HFFc6 (cell line): ENCODE results near the gene SLC37A4. TPM values are rescaled to one million over a fixed set of nuclear protein-coding genes. Genes with fewer than 3 reads are reported as not detected.
"Not testable (repeated sequence)": the region's sequence is repeated elsewhere in the genome, so short reads cannot be mapped to it uniquely, and the experiment has no call there.

Experiments used
- DNase-seq: peaks from one replicate; pipeline ENCODE4 v3.0.0-alpha.2; 2018
- H3K27ac Mint-ChIP-seq: 2 replicates; pipeline ENCODE4 v1.8.0; 2020; ENCODE audit warnings: mild to moderate bottlenecking, mixed read lengths
- H3K27me3 Mint-ChIP-seq: 2 replicates; pipeline ENCODE4 v1.8.0; 2021; ENCODE audit warnings: mild to moderate bottlenecking, moderate library complexity, mixed read lengths; ENCODE audit not compliant: insufficient read depth
- H3K36me3 Mint-ChIP-seq: 2 replicates; pipeline ENCODE4 v1.8.0; 2021; ENCODE audit warnings: low read depth, mixed read lengths
- H3K4me1 Mint-ChIP-seq: 2 replicates; pipeline ENCODE4 v1.8.0; 2020; ENCODE audit warnings: low read depth, mixed read lengths
- H3K4me3 Mint-ChIP-seq: 2 replicates; pipeline ENCODE4 v1.8.0; 2020; ENCODE audit warnings: mild to moderate bottlenecking, moderate library complexity, mixed read lengths
- H3K9me3 Mint-ChIP-seq: 2 replicates; pipeline ENCODE4 v1.8.0; 2020; ENCODE audit warnings: mild to moderate bottlenecking, mixed read lengths
- total RNA-seq, 6 experiments: library from RNA; stranded (reverse); fragmentation: NEBNext Ultra II Directional; extraction: Animal tissue kit (Norgen Biotek cat#: 25700); gene quantifications; 2 replicates in 1 of 6; 3 replicates in 5 of 6; pipeline ENCODE4 v1.2.3, GENCODE V29; 2021
- TF ChIP-seq, protein P1 (sequence below): fragments of 200-600 bp; sonication (generic); IDR thresholded peaks from 2 replicates; pipeline ENCODE4 v1.5.0; 2021; ENCODE audit warnings: antibody characterized with exemption, mild to moderate bottlenecking

The SLC37A4 gene
- total RNA-seq, 6 experiments from 2014 or later: 7.1 to 12.0 (median 10.3) TPM

DNA sequence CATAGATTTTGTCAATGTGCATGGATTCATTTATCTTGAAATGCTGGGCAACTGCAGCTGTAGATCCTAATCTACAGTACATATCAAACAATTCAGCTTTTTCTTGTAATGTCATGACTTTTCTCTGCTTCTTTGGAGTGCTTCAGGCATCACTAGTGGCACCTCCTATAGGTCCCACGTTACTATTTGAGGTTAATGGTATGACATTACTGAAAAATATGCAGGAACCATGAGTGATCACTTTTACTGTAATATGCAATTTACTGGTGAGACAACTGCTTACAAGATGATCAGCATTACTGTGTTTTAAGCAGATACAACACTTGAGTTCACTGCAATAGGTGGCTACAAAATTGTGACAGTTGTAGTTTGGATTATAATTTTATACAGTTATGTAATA is 29.8 kb downstream of the SLC37A4 start:
- H3K27me3 Mint-ChIP-seq: no peaks in the 10 kb centered on the region; the same call in 1 of the 2 replicates
- H3K36me3 Mint-ChIP-seq: peaks cover 33% of the 10 kb centered on the region
- DNase-seq: peak; percentile 83
- peak overlapping the region; percentile 90 for H3K4me3 Mint-ChIP-seq
- H3K27ac Mint-ChIP-seq: peak overlapping the region; percentile 90
- no peaks in the 10 kb centered on the region for H3K9me3 Mint-ChIP-seq
- TF ChIP-seq, protein P1, sequence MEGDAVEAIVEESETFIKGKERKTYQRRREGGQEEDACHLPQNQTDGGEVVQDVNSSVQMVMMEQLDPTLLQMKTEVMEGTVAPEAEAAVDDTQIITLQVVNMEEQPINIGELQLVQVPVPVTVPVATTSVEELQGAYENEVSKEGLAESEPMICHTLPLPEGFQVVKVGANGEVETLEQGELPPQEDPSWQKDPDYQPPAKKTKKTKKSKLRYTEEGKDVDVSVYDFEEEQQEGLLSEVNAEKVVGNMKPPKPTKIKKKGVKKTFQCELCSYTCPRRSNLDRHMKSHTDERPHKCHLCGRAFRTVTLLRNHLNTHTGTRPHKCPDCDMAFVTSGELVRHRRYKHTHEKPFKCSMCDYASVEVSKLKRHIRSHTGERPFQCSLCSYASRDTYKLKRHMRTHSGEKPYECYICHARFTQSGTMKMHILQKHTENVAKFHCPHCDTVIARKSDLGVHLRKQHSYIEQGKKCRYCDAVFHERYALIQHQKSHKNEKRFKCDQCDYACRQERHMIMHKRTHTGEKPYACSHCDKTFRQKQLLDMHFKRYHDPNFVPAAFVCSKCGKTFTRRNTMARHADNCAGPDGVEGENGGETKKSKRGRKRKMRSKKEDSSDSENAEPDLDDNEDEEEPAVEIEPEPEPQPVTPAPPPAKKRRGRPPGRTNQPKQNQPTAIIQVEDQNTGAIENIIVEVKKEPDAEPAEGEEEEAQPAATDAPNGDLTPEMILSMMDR: peak; percentile 16; the same call in 1 of the 2 replicates
- H3K4me1 Mint-ChIP-seq: peaks cover 43% of the 10 kb centered on the region

DNA sequence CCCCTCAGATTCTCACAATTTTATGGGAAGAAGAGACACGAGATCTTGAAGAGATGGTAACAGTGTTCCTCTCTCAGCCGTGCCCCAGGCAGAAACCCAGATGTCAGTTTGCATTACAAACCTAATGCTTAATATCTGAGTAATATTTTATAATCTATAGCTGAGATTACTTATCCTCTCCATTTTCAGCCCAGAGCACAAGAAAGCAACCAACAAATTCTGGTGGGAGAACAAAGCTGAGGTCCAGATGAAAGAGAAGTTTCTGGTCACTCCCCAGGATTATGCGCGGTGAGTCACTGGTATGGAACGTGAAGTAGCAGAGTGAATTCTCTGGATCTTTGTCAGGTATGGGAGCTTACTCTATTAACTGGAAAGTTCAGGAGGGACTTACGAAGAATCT is 31.9 kb downstream of the SLC37A4 start:
- peak; percentile 81 for DNase-seq
- Mint-ChIP-seq H3K27ac (peak overlapping the region; percentile 88), H3K9me3 (no peaks in the 10 kb centered on the region), H3K4me3 (peak overlapping the region; percentile 90), H3K27me3 (no peaks in the 10 kb centered on the region; the same call in 1 of the 2 replicates), H3K4me1 (peaks cover 43% of the 10 kb centered on the region), H3K36me3 (peaks cover 31% of the 10 kb centered on the region)
- TF ChIP-seq, protein P1: no peak

DNA sequence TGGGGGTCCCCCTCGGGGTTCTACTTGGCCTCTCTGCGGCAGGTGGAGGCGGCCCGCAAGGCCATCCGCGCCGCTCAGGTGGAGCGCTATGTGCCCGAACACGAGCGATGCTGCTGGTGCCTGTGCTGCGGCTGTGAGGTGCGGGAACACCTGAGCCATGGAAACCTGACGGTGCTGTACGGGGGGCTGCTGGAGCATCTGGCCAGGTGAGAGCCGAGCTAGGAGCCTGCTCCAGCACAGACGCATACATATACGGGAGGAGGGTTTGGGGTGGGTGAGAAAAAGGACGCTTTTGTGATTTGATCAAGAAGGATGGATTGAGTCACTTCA is 32.3 kb downstream of the SLC37A4 start:
- DNase-seq: no peak
- peak overlapping the region; percentile 88 for H3K27ac Mint-ChIP-seq
- H3K36me3 Mint-ChIP-seq: peaks cover 29% of the 10 kb centered on the region
- H3K4me1 Mint-ChIP-seq: peaks cover 43% of the 10 kb centered on the region
- H3K27me3 Mint-ChIP-seq: no peaks in the 10 kb centered on the region; the same call in 1 of the 2 replicates
- peak overlapping the region; percentile 90 for H3K4me3 Mint-ChIP-seq
- TF ChIP-seq, protein P1: no peak
- H3K9me3 Mint-ChIP-seq: no peaks in the 10 kb centered on the region

DNA sequence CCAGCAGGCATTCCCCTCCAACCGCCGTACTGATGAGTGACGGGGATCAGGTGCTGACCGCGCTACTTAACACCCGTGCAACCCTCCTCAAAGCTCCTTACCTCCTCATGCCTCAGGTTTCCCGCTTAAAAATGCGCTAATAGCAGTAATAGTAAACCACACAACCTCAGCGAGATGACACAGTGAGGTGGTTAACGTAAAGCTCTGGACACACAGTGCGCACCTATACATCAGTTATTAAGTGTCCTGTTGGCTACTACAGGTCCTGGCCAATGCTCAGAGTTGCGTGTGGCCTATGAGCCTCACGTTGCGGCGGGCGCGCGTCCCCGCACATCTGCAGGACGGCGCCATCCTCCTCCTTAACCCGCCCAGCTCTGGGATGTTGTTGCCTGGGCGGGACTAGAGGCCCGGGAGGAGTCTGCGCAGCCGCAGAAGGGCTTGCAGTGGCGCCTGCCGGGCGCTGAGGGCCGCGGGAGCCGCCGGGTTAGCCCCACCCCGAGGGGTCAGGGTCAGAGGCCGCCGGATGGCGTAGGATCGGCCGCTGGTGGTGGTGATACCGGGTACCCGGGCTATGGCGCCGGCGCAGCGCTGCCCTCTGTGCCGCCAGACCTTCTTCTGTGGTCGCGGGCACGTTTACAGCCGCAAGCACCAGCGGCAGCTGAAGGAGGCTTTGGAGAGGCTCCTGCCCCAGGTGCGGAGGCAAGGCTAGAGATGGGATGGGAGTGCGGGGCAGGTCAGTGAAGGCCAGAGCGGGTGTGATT is 32.9 kb downstream of the SLC37A4 start, which contains the start of gene CENATAC:
CENATAC (plus strand) TSS at position 512 of the 761 bp plus-strand sequence; CDS start at position 572, 60 bp downstream.
- Mint-ChIP-seq H3K27ac (peak within 1 kb of the TSS; percentile 88), H3K9me3 (no peaks in the 10 kb centered on the region), H3K4me3 (peak within 1 kb of the TSS; percentile 90), H3K36me3 (peaks cover 24% of the 10 kb centered on the region), H3K27me3 (no peaks in the 10 kb centered on the region; the same call in 1 of the 2 replicates), H3K4me1 (peaks cover 43% of the 10 kb centered on the region)
- TF ChIP-seq, protein P1: peak; percentile 7; the same call in 1 of the 2 replicates
- DNase-seq: peak; percentile 78

DNA sequence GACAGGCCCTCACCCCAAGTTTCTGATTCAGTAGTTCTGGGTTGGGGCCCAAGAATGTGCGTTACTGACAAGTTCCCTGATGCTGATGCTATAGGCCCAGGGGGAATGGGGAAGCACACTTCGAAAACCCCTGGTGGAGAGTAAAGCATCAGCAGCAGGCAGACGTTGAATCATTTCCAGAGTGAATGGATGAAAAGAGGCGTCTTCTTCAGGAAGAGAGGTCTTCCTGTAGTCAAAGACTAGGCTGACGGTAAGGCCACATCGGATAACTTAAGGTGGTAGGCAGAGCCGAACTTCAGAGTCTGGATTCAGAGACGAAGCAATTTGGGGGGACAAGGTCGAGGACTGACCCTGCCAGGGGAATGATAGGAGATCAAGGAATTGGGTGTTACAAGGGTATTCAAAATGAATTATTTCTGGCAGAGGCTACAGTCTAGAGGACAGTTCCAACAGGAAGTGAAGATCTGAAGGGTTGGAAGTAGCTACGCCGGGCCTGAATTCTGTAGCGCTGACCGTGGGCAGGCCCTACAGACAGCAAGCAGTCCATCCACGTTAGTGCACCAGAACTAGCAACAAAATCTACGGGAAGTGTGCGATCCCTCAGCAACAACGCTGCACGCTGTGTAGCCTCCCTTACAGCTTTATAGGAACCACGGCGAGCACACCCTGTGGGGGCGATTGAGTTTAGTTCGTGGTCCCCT is 33.6 kb downstream of the SLC37A4 start:
- H3K4me1 Mint-ChIP-seq: peaks cover 43% of the 10 kb centered on the region
- H3K27me3 Mint-ChIP-seq: no peaks in the 10 kb centered on the region; the same call in 1 of the 2 replicates
- peaks cover 23% of the 10 kb centered on the region for H3K36me3 Mint-ChIP-seq
- no peak for DNase-seq
- H3K4me3 Mint-ChIP-seq: peak overlapping the region; percentile 90
- TF ChIP-seq, protein P1: peak; percentile 57
- H3K27ac Mint-ChIP-seq: peak overlapping the region; percentile 88
- no peaks in the 10 kb centered on the region for H3K9me3 Mint-ChIP-seq

DNA sequence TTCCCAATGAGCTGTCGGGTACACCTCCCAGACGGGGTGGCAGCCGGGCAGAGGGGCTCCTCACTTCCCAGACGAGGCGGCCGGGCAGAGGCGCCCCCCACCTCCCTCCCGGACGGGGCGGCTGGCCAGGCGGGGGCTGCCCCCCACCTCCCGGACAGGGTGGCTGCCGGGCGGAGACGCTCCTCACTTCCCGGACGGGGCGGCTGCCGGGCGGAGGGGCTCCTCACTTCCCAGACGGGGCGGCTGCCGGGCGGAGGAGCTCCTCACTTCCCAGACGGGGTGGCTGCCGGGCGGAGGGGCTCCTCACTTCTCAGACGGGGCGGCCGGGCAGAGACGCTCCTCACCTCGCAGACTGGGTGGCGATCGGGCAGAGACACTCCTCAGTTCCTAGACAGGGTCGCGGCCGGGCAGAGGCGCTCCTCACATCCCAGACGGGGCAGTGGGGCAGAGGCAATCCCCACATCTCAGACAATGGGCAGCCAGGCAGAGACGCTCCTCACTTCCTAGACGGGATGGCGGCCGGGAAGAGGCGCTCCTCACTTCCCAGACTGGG is 39.1 kb downstream of the SLC37A4 start:
- H3K27ac Mint-ChIP-seq, H3K27me3 Mint-ChIP-seq, H3K9me3 Mint-ChIP-seq, DNase-seq, H3K4me3 Mint-ChIP-seq, H3K36me3 Mint-ChIP-seq, H3K4me1 Mint-ChIP-seq: not testable (repeated sequence)
